GM10266 (cell line): Measurements from ENCODE around the gene IARS1.
A peak's percentile ranks its signal among the peaks of the same experiment; 100 is the strongest.

Experiments used
- DNase-seq: peaks from one replicate; pipeline ENCODE4 v3.0.0; 2012; ENCODE audit errors: extremely low spot score
- CTCF ChIP-seq: IDR thresholded peaks from 2 replicates; pipeline ENCODE4 v1.5.1; 2012; ENCODE audit warnings: mild to moderate bottlenecking, low read depth; ENCODE audit not compliant: control insufficient read depth, insufficient read depth; ENCODE audit errors: missing control alignments

Gene IARS1

GRCh38 chr9:92327283-92327850 is 33.9 kb upstream of the IARS1 start:
- no peak for DNase-seq
- TF ChIP-seq CTCF, result no peak

GRCh38 chr9:92325991-92326500 is 32.5 kb upstream of the IARS1 start:
- DNase-seq, result peak; percentile 29

GRCh38 chr9:92325269-92325990 is 31.9 kb upstream of the IARS1 start, which contains the start of the genes CENPP and NOL8:
Gene CENPP, plus strand, starts transcription at chr9:92325953.
Gene NOL8, minus strand, starts transcription at chr9:92325350. Its CDS starts 1,189 bp downstream, at chr9:92324161.
- peak; percentile 87 for DNase-seq
- no peak for TF ChIP-seq CTCF

More at GRCh38 chr9:92325991-92326500, 32.5 kb upstream of the IARS1 start:
- TF ChIP-seq CTCF, result no peak

- no peak for DNase-seq
- TF ChIP-seq CTCF, result no peak
These were observed 31.4 kb upstream of the IARS1 start for GRCh38 chr9:92324889-92325268.

- no peak for TF ChIP-seq CTCF
- no peak for DNase-seq
These were observed 30.9 kb upstream of the IARS1 start for GRCh38 chr9:92324431-92324830.

GRCh38 chr9:92315456-92315855 is 22.0 kb upstream of the IARS1 start:
- TF ChIP-seq CTCF, result no peak
- no peak for DNase-seq

GRCh38 chr9:92313624-92314012 is 20.1 kb upstream of the IARS1 start:
- DNase-seq, result no peak
- TF ChIP-seq CTCF, result no peak
